Measurements from ENCODE around the gene TARS1.

DNA sequence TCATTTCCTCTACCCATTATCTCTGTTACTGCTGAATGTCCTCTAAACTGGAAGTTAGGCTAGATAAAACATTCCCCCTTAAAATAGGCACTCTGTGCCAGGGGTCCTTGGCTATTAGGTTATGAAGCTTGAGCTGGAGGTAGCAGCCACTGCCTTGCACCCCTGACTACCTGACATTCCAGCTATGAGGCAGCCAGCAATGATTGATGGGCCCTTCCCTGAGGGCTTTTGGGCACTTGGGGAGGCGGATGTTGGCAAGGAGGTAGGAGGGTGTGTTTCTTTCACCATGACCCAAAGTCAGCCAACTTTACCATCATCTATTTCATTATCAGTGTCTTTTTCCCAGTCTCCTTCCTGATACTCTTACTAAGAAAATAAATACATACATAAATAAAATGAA lies 17.1 kb downstream of the TARS1 start:
- TF ChIP-seq, protein P1, sequence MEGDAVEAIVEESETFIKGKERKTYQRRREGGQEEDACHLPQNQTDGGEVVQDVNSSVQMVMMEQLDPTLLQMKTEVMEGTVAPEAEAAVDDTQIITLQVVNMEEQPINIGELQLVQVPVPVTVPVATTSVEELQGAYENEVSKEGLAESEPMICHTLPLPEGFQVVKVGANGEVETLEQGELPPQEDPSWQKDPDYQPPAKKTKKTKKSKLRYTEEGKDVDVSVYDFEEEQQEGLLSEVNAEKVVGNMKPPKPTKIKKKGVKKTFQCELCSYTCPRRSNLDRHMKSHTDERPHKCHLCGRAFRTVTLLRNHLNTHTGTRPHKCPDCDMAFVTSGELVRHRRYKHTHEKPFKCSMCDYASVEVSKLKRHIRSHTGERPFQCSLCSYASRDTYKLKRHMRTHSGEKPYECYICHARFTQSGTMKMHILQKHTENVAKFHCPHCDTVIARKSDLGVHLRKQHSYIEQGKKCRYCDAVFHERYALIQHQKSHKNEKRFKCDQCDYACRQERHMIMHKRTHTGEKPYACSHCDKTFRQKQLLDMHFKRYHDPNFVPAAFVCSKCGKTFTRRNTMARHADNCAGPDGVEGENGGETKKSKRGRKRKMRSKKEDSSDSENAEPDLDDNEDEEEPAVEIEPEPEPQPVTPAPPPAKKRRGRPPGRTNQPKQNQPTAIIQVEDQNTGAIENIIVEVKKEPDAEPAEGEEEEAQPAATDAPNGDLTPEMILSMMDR (IDR thresholded peaks at IDR 0.05): no peak
- TF ChIP-seq EP300 (IDR thresholded peaks at IDR 0.05) (no peak), POLR2A (IDR thresholded peaks at IDR 0.05) (no peak)
